ENCODE results near the gene LONP2. TPM values are rescaled to one million over a fixed set of nuclear protein-coding genes. Genes with fewer than 3 reads are reported as not detected.

Gene LONP2
- total RNA-seq, 4 donors from 2014 or later: 50.8 to 80.9 (median 53.9) TPM

GRCh38 chr16:48274476-48274875 is 30.4 kb downstream of the LONP2 start:
- TF ChIP-seq CTCF (IDR thresholded peaks at IDR 0.05): no peak
- DNase-seq (ENCODE audit: low spot score) (no peak), ATAC-seq (ENCODE audit: low FRiP score) (no peak)

GRCh38 chr16:48276102-48276501 is 32.0 kb downstream of the LONP2 start:
- DNase-seq (ENCODE audit: low spot score) (no peak), ATAC-seq (ENCODE audit: low FRiP score) (no peak)
- no peak for TF ChIP-seq CTCF (IDR thresholded peaks at IDR 0.05)

GRCh38 chr16:48277158-48277557 is 33.1 kb downstream of the LONP2 start:
- DNase-seq (ENCODE audit: low spot score): no peak
- TF ChIP-seq CTCF (IDR thresholded peaks at IDR 0.05): no peak
- no peak for ATAC-seq (ENCODE audit: low FRiP score)

- TF ChIP-seq CTCF (IDR thresholded peaks at IDR 0.05): no peak
- no peak for ATAC-seq (ENCODE audit: low FRiP score)
- no peak for DNase-seq (ENCODE audit: low spot score)
Measured at GRCh38 chr16:48279199-48279598, 35.1 kb downstream of the LONP2 start.

- ATAC-seq (ENCODE audit: low FRiP score) (no peak), DNase-seq (ENCODE audit: low spot score) (no peak)
- no peak for TF ChIP-seq CTCF (IDR thresholded peaks at IDR 0.05)
Measured at GRCh38 chr16:48280546-48280945, 36.4 kb downstream of the LONP2 start.

- no peak for TF ChIP-seq CTCF (IDR thresholded peaks at IDR 0.05)
- ATAC-seq (ENCODE audit: low FRiP score) (no peak), DNase-seq (ENCODE audit: low spot score) (no peak)
Measured at GRCh38 chr16:48282636-48283263, 38.6 kb downstream of the LONP2 start.

GRCh38 chr16:48284772-48285409 is 40.8 kb downstream of the LONP2 start:
- DNase-seq (ENCODE audit: low spot score) (no peak), ATAC-seq (ENCODE audit: low FRiP score) (no peak)
- TF ChIP-seq CTCF (IDR thresholded peaks at IDR 0.05): no peak
